CD4-positive, alpha-beta T cell treated with Interleukin-21 for 1 hour (primary cell): ENCODE results near the gene C11orf65.

Experiments
- DNase-seq: peaks from one replicate; pipeline ENCODE4 v3.0.0-alpha.2; 2020

Gene C11orf65, protein sequence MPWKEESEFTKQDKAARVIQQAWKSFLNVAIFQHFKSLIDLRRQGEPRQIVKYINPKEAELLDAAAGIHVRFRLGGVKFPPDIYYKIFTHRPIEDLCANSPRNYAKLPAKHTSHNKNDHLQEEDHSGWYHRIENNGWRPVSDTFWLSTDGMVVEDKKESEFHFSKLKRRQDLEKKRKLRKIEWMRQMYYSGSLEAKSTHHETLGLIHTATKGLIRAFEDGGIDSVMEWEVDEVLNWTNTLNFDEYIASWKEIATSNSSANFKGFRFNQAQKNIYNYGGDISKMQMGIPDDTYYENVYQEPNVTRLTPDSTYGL

DNA sequence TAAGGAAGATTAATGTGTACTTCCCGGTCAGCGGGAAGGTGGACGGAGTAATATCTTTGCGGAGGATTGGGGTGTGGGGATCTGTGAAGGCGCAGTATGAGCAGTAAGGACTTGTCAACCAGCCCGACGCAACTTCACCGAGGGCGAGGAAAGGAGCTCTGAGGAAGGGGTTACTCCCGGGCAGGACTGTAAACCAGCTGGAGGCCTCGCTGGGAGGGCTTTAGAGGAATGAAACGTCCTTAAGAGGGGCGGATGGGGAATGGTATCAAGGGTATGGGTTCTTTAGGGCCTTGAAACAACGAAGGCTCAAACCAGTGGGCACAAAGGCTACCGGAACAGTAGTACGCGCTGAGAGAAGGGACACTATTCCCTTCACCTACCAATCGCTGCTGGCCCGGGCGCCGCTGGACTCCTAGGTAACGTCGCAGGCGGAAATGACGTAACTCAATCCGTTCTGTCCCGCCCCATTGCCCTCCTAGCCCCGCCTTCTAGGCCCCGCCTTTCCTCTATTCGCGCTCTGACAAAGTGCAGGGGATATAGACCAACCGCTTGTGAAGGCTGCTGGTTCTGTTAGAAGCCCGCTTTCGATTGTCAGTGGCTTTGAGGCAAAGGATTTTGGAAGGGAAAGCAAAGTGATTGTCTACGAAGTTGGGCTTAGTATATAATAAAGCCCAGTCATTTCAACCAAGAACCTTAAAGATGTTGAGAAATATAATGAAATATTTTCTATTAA, at the start of gene C11orf65:
TSS of gene C11orf65 (minus strand) at position 439 of the 733 bp plus-strand sequence. CDS start 5,970 bp downstream, outside the sequence.
- peak; percentile 98 for DNase-seq

DNA sequence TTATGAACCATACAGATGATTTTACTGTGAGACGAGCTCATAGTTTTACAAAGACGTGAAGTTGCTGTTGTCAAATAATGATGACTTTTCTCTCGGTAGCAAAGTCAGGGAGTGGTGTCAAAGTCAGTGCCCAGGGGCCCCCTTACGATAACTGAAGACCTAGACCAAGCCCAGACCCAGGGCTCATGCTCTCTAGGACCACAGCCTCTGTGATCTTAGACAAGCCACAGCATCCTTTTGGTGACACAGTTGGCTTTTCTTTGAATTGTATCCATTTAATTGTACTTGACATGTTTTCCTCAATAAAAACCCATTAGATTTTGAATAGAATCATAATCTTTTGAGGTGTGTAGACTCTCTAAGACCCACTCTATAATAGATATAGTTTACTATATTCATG, 48.8 kb upstream of the C11orf65 start:
- DNase-seq, result no peak

DNA sequence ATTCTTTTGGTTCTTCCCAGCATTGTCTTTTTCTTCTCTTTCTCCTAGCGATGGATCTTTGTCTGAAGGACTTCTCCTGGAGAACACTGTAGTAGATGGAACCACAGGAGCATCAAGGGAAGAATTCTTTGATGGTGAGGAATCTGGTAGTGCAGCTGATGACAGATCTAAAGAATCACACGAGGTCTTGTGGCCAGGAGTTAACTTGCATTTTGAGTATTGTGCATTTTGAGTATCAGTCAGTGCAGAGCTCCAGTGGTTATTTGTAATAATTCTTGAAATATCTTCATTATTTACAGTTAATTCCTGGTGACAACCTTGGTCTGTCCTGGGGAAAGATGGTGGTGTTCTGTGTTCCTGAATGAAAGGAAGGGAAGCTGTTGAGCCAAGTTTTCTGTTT, 45.4 kb upstream of the C11orf65 start:
- DNase-seq, result no peak

DNA sequence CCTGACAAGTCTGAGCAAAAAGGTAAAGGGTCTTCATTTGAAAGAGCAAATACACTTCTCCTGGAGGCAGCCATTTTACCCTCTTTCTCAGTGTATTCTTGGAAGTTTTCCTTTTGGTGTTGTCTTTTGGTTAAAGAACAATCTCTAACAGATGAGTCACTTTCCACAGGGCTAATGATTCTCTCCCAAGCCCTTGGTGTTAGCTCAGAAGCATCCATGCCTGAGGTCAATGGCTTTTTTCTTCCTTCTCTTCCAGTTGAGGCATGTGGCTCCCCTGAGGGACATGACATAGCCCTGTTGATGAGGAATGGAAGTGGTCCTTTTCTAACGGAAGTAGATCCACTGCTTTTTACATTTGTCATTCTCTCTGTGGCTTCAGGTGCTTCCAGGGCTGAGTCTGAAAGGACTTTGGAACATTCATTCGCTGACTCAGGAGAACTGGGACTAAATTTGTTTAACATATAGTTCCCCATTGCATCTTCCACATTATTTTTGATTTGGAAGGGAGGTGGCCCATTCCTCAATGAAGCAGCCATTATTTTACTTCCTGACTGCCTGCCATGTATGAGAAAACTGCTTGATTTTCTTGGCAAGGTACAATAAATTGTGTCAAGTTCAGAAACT, 44.6 kb upstream of the C11orf65 start:
- no peak for DNase-seq

DNA sequence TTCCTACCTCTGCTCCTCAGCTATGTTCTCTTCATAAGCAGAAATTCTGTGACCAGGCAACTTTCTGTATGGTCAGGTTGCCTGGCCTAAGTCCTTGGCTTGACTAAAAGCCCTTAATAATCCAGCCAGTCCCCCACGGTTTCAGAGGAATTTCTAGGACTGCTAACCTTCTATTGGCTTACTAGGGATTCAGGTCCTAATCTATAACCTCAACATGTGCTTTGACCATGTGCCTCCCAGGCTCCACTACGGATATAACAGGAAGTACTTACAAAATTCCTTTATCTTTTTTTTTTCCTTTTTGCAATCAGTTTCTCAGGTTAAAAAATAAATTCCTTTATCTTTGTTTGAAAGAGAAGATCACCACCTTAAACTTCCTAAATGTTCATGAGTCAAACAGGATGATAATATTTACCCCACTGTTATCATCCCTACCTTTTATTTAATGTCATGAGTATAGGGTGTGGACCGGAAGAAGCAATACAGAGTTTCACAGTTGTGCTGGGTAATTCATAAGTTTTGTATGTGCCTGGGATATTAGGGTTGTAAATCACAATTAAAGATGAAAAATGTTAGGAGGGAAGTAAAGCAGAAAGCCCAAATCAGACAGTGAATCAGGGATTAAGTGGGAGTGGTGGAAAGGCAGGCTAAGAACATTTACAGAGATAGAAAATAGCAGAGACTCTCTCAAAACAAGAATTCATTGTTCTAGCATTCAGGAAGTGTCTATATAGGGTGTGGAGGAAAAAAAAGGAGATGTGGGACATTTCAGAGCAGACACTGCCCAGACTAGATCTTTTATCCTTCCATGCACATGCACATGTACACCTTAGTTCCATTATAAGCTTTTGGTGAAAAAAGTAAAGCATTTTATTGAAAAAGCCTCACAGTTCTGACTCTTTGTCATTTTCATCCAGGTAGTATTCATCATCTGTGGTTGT, 41.6 kb upstream of the C11orf65 start:
- DNase-seq, result no peak

DNA sequence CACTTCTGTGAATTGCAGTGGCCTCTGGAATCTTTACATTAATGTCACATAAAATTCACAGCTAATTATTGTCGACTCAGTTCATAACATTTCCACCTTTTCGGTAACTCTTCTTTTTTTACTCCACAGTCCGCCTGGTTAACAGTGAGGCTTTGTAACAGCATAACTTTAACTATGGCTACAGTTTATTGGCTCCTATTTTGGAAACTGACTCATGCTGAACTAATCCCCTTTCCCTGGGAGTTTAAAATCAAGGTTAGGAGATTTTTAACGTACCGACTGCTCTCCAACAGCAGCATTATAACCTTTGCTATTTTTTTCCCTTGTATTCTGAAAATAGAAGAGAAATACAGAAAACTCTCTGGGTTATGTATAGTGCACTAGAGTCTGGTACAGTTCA, 34.1 kb upstream of the C11orf65 start:
- DNase-seq, result no peak

DNA sequence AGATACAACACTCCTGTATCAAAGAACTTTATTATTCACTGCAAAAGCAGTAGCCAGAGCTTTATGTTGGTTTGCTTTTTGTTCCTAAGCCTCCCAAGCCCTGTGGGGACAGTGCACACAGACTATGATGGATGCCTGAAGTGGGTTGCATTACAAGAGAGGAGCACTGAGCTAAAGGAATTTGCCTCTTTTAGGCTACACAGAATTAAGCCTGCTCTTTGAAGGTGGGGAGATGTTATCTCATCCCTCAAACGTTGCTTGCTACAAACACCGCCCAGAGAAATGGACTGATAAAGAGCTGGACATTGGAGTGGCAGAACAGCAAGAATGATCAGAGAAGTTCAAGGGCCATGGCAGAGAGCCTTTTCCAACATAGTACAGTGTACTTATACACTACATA, 33.4 kb upstream of the C11orf65 start:
- DNase-seq, result no peak

DNA sequence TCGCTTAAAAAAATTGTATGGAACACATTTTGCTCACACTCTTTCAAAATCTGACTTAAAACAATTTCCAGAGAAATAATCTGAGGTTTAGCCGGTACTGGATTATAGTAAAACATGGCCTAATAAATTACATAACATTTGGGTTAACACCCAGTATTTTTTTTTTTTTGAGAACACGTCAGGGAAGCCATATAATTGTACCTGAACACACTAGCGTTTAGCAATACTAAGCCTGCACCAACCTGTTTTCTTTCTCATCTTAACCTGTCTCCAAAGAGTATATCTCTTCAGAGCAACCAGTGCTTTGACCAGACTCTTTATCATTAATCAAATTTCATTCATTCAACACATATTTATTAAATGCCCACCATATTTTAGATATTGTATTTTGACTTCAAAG, 32.8 kb upstream of the C11orf65 start:
- DNase-seq, result no peak

DNA sequence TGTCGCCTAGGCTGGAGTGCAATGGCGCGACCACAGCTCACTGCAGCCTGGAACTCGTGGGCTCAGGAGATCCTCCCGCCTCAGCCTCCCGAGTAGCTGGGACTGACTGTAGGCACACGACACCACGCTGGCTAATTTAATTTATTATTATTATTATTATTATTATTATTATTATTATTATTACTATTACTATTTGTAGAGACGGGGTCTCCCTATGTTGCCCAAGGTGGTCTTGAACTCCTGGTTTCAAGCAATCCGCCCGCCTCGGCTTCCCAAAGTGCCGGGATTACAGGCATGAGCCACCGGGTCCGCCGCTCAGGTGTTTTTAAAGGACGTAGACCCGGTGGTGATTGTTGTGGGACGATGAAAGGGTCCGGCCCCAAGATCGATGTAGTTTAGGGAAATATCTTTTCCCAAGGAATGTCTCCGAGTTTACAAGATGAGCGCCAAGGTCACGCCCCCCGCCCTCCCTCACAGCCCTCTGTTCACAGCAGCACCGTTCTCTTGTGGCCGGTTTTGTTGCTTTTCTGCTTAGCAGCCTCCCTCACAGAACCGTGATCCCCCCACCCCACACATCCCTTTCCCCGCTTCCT, 31.6 kb upstream of the C11orf65 start:
- no peak for DNase-seq

DNA sequence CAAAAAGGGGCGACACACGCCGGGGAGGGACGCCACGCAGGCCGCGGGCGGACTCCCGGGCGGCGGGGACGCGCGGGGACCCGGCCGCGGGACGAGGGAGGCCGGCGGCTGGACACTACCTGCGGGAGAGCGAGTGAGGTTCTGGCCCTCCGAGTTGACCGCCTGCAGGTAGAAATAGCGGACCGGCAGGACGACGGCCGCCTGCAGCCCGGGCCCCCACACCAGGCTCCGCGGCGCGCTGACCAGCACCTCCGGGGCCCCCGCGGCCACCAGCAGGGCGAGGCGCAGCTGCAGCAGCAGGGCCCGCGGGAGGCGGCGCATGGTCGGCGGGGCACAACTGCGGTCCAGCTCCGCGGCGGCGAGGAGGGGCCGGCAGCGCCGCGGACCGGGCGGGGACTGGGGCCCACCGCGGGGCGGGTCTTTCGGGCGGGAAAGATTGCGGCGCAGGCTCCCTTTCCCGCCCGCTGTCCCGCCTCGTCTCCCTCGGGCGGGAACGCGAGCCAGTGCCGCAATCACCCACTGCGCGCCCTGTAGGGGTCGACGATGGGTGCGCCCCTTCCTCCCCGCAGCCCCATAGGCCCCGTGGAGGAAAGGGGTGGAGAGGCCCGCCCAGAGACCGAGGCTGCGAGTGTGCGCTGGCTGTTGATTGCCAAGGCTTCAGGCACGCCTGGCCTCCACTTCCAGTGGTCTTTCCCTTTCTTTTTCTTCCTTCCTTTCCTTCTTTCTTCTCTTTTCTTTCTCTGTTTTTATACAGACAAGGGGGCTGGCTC, 30.9 kb upstream of the C11orf65 start, which contains the start of gene POGLUT3:
TSS of gene POGLUT3 (minus strand) at position 339 of the 770 bp plus-strand sequence. CDS start at position 321, 18 bp downstream.
- peak; percentile 53 for DNase-seq

DNA sequence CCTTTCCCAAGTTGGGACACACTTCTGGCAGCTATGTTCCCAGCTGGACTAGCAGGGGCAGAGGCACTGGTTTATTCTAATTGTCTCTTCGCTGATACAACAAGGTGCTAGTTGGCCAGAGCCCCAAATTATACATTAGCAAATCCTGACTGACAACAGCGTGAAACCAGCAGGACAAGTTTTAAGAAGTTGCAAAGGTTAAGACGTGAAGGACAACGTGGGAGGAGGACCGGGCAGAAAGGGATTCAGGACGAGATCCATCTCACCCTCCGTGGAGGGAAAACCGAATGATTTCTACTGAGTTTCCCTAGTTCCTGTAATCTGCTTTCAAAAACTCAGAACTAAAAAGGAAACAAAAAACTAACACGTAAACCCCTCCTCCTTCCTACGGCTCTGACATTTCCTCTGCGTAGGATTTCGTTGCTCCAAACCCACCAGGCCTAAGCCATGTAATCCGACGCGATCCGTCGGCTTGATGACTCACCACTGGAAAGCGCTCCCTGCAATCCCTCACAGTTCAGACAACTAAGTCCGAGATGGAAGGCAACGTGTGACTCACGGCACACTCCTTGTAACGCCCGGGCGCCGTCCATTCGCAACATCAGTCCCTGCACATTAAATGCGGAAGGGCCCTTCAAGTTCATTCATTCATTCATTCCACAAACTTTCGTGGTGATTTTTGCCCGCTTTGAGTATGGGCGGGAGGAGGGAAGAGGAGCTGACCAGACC, 30.2 kb upstream of the C11orf65 start:
- peak; percentile 78 for DNase-seq

DNA sequence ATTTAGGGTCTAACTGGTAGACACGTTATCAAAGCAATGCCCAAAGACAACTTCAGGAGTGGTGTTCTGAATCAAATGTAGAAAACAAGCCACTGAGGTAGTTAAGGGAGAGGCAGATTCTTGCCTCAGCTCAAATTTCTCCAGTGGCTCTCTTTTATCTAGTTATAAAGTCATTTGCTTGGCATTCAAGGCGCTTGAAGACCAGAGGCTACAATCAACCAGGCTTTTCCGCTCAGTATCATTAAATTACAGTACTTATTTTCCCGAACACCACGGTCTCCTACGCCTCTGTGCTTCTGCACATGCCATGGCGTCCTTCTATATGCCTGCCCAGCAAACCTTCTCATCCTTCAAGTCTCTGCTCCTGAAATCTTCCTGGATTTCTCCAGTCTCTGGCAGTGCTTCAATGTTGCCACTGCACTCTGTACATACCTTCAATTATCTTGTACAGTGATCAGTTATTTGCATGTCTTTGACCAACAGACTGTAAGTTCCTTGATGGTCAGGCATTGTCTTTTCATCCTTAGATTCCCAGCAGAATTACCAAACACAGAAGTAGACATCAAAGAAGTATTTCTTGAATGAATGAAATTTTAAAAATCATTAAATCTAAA, 29.4 kb upstream of the C11orf65 start:
- DNase-seq, result peak; percentile 2

DNA sequence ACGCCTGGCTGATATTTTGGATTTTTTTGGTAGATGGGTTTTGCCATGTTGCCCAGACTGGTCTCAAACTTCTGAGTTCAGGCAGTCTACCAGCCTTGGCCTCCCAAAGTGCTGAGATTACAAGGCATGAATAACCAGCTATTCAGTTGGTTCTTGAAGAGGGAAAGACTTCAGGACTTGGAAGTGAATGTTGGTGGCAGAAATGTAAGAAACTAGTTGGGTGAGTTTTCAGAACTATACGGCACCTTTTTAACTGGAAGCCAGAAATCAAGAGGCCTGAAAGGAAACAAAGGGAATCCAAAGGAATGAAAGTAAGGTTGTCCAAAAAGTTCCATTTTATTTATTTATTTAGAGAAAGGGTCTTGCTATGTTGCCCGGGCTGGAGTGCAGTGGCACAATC, 28.0 kb upstream of the C11orf65 start:
- no peak for DNase-seq

DNA sequence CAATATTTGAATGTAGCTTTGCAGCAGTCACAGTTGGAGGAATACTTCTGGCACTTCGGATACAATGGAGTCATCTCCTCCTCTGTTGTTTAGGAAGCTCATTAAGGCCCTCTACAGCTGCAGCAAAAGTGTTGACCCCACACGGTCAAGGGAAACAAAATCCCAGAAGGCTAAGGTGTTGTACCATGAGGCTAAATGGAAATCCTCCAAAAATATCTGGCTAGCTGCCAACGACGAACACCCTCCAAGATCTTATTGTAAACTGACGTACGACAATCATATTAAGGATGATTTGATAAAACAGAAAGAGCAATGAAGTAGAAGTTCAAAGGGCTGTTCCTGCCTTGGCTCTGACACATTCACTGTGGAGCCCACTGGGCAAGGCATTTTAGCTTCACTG, 26.9 kb upstream of the C11orf65 start:
- DNase-seq, result no peak

DNA sequence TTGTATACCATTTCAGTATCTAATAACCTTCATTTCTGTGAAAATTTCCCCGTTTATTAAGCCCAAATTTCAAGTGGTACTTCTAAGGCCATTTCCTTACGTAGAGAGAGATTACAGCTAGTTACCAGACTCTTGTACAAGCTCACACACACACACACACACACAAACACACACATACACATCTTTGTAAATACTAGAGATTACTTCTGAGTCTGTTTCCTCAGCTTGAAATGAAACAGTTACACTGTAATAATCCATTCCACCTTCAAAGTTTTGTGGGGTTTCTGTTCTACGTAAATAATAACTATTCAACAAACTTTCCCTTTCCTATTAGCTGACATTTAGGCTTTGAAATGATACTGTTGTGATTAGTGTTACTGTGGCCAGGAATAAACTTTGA, 24.6 kb upstream of the C11orf65 start:
- no peak for DNase-seq

DNA sequence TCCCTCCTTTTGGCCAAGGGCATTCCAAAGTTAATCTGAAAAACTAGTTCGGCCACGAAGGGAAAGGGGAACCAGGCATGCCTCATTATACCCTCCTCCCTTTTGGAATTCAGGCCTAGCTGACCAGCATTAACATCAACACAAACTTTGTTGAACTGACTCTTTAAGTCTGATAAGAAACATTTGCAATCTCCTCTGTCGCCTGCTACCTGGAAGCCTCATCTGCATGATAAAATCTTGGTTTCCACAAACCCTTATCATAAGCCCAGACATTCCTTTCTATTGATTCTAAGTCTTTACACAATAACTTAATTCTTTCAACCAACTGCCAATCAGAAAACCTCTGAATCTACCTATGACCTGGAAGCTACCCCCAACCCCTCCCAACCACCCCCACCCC, 19.5 kb upstream of the C11orf65 start:
- DNase-seq, result no peak

DNA sequence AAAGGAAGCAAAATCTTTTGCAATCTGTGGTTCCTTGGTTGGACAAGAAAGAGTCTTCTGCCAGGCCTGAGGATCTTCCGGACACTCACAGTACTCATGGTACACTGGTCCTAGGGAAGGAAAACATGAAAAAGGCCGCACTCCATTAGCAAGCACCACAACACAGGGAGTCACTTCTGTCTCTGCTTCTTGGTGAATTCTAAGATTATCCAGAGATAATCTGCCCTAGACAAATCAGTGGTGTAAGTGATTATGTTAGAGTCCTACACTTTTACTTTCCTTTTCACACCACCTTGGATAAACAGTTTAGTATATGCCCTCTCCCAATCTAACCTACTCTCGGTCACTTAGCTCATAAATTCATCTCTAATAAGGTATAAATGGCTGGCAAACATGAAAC, 19.0 kb upstream of the C11orf65 start:
- DNase-seq, result no peak

DNA sequence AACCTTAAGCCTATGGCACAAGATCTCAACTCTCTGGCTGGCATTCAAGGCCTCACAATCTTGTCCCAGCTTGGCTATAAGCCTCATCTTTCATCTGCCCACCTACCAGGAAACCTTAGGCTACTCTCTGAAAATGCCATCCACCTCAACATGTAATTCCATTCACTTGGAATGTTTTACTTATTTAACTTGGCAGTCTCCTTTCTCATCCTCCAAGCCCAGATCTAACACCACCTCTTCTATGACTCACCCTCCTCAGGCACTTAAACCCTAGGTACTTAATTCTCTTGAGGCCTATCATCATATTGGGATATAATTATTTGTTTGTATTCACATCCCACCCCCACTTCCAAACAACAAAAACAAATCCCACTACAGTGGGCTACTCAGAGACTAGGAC, 15.8 kb upstream of the C11orf65 start:
- no peak for DNase-seq

DNA sequence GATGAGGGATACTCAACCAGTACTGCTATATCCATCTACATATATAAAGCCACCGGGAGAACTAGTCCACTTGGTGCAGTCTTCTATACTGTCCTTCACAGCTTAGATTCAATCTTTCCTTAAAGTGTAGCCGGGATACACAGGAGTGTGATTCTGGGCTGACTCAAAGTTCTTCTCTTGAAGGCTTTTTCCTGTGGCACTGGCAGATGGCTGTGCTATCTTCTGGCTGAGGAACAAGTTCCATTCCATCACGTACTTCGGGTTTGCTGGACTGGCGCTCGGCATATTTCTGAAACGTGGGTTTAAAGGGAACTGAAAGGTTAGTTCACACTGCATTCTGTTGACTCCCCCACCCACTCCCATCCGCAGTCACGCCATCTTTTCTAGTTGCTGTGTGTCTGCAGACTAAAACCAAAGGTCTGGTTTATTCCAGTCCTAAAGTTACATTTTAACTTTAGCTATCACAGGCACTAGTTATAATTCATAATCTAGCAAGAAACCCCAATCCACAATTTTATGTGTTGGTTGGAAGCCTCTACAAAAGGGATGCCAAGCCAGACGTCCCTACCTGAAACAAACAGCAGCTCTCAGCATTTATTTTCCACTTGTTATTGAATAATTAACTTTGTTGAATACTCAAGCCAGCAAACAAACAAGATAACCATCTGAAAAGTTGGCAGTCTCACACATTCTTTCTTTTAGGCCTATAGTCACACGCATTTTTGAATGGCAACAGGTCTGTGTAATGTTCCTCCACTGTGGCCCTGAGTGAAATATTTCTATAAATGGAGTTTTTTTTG, 7.5 kb upstream of the C11orf65 start:
- no peak for DNase-seq

DNA sequence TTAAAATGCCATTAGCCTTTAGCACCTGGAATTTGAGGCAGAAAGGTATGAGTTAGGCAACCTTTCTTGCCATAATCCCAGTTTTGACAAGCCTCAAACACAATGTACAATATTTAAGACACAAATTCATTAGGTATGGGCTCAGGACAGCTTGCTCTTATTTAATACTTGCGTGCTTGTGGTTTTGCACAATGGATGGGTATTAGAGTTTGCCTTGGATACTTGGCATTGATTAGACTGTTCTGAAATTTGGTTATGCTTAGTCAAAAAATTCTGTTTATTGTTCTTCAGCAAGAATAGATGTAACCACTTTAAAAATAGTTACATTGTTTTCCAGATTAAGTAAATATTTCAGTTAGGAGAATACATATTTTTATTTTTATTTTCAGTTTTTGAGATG, 5.4 kb upstream of the C11orf65 start:
- DNase-seq, result no peak
